Measurements from ENCODE around the gene HDAC4. TPM values are rescaled to one million over a fixed set of nuclear protein-coding genes. Genes with fewer than 3 reads are reported as not detected.

Gene HDAC4
- total RNA-seq, 1 experiment from 2014 or later, result 40.1 TPM

DNA sequence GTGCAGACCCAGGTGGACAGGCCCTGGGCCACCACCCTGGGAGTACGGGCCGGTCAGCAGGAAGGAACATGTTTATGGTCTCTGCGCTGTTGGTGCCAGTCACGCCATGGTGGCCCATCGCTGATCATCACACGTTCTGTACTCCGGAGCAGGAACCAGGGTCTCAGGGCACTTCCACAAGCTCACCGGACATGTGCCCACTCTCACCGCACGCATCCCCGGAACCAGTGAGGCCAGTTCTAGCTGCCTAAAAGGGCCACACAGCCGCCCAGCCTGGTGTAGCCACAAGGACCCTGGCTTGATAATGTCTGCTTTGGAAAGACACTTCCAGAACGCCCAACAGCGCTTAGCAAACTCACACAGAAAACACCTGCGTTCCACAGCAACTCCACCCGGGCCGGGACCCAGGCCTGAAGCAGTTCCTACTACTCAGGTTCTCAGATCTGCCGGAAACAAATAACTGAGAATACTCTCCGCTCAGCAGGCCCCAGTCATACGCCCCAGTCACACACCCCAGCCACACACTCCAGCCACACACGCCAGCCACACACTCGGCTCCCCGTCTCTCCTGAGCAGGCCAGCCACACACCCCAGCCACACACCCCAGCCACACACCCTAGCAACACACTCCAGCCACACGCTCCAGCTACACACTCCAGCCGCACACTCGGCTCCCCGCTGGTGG is 123.3 kb downstream of the HDAC4 start:
- no TSS peak for BruUV-seq (replicated peaks)
- Histone ChIP-seq H3K27me3 (ENCODE audit: control insufficient read depth, insufficient read depth, low read length) (no peaks in the 10 kb centered on the region), H3K4me1 (ENCODE audit: control insufficient read depth, insufficient read depth, low read length) (peaks cover 38% of the 10 kb centered on the region), H3K27ac (ENCODE audit: low read length) (no peak overlapping the region), H3K4me3 (ENCODE audit: low read depth in 2 of 2, low read length in 2 of 2) (no peak overlapping the region), H3K36me3 (ENCODE audit: control insufficient read depth, insufficient read depth, low read length) (no peaks in the 10 kb centered on the region), H3K9me3 (ENCODE audit: control insufficient read depth, insufficient read depth, low read depth, low read length) (no peaks in the 10 kb centered on the region)
- in situ Hi-C loops (cut with HindIII; ENCODE audit: low pct_unique_long_range_greater_than_20kb, low sequenced_read_pairs), result no loop called here
- CTCF ChIA-PET, result no interaction called here
- ATAC-seq (no peak), DNase-seq (ENCODE audit: low read depth, low spot score) (no peak)
- intact Hi-C loops (cut with micrococcal nuclease; ENCODE audit: unreplicated experiment), result no loop called here
- POLR2A ChIA-PET, result no interaction called here
- no peak for TF ChIP-seq TCF7L2 (IDR thresholded peaks at IDR 0.05; ENCODE audit: low read depth, low read length)
- TF ChIP-seq, protein P1, sequence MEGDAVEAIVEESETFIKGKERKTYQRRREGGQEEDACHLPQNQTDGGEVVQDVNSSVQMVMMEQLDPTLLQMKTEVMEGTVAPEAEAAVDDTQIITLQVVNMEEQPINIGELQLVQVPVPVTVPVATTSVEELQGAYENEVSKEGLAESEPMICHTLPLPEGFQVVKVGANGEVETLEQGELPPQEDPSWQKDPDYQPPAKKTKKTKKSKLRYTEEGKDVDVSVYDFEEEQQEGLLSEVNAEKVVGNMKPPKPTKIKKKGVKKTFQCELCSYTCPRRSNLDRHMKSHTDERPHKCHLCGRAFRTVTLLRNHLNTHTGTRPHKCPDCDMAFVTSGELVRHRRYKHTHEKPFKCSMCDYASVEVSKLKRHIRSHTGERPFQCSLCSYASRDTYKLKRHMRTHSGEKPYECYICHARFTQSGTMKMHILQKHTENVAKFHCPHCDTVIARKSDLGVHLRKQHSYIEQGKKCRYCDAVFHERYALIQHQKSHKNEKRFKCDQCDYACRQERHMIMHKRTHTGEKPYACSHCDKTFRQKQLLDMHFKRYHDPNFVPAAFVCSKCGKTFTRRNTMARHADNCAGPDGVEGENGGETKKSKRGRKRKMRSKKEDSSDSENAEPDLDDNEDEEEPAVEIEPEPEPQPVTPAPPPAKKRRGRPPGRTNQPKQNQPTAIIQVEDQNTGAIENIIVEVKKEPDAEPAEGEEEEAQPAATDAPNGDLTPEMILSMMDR (IDR thresholded peaks at IDR 0.05), result no peak
- TF ChIP-seq, protein P2, sequence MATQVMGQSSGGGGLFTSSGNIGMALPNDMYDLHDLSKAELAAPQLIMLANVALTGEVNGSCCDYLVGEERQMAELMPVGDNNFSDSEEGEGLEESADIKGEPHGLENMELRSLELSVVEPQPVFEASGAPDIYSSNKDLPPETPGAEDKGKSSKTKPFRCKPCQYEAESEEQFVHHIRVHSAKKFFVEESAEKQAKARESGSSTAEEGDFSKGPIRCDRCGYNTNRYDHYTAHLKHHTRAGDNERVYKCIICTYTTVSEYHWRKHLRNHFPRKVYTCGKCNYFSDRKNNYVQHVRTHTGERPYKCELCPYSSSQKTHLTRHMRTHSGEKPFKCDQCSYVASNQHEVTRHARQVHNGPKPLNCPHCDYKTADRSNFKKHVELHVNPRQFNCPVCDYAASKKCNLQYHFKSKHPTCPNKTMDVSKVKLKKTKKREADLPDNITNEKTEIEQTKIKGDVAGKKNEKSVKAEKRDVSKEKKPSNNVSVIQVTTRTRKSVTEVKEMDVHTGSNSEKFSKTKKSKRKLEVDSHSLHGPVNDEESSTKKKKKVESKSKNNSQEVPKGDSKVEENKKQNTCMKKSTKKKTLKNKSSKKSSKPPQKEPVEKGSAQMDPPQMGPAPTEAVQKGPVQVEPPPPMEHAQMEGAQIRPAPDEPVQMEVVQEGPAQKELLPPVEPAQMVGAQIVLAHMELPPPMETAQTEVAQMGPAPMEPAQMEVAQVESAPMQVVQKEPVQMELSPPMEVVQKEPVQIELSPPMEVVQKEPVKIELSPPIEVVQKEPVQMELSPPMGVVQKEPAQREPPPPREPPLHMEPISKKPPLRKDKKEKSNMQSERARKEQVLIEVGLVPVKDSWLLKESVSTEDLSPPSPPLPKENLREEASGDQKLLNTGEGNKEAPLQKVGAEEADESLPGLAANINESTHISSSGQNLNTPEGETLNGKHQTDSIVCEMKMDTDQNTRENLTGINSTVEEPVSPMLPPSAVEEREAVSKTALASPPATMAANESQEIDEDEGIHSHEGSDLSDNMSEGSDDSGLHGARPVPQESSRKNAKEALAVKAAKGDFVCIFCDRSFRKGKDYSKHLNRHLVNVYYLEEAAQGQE (IDR thresholded peaks at IDR 0.05; ENCODE audit: insufficient read depth in 1 of 2, low read depth in 2 of 2, low read length in 1 of 2), result no peak
- TF ChIP-seq POLR2AphosphoS5 (IDR thresholded peaks at IDR 0.05; ENCODE audit: low read depth, low read length), result no peak
- no peak for TF ChIP-seq SIN3A (IDR thresholded peaks at IDR 0.05; ENCODE audit: borderline replicate concordance, insufficient read depth, low read depth, low read length)

DNA sequence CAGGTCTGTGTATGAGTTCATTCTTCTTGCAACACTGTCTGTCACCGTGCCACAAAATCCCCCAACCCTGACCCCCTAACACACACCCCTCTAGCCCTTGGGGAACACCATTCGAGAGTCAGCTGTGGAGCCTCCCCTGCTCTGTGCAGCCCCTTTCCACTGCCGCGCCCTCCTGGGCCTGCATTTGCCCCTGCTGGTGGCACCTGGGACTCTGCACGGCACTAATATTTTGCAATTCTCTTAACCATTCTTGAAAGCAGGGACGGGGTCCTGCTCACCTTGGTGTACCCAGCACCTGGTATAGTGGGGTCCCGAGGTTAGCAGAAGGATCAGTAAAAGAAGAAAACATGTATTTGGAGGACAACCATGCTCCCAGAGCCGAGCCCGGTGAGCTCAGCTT is 124.0 kb downstream of the HDAC4 start:
- H3K9me3 ChIP-seq (ENCODE audit: control insufficient read depth, insufficient read depth, low read depth, low read length), result no peaks in the 10 kb centered on the region
- CTCF ChIA-PET, result no interaction called here
- no peak for TF ChIP-seq POLR2AphosphoS5 (IDR thresholded peaks at IDR 0.05; ENCODE audit: low read depth, low read length)
- TF ChIP-seq SIN3A (IDR thresholded peaks at IDR 0.05; ENCODE audit: borderline replicate concordance, insufficient read depth, low read depth, low read length), result no peak
- no peak for TF ChIP-seq TCF7L2 (IDR thresholded peaks at IDR 0.05; ENCODE audit: low read depth, low read length)
- TF ChIP-seq, protein P2 (IDR thresholded peaks at IDR 0.05; ENCODE audit: insufficient read depth in 1 of 2, low read depth in 2 of 2, low read length in 1 of 2), result no peak
- TF ChIP-seq, protein P1 (IDR thresholded peaks at IDR 0.05), result no peak
- ATAC-seq (no peak), DNase-seq (ENCODE audit: low read depth, low spot score) (no peak)
- H3K4me1 ChIP-seq (ENCODE audit: control insufficient read depth, insufficient read depth, low read length), result peaks cover 38% of the 10 kb centered on the region
- no peaks in the 10 kb centered on the region for H3K36me3 ChIP-seq (ENCODE audit: control insufficient read depth, insufficient read depth, low read length)
- H3K27me3 ChIP-seq (ENCODE audit: control insufficient read depth, insufficient read depth, low read length), result no peaks in the 10 kb centered on the region
- H3K27ac ChIP-seq (ENCODE audit: low read length), result no peak overlapping the region
- BruUV-seq (replicated peaks), result no TSS peak
- H3K4me3 ChIP-seq (ENCODE audit: low read depth in 2 of 2, low read length in 2 of 2), result no peak overlapping the region
- intact Hi-C loops (cut with micrococcal nuclease; ENCODE audit: unreplicated experiment) (no loop called here), in situ Hi-C loops (cut with HindIII; ENCODE audit: low pct_unique_long_range_greater_than_20kb, low sequenced_read_pairs) (no loop called here)
- POLR2A ChIA-PET, result no interaction called here
